GM19395 (cell line): ENCODE measurements around the gene UPF1.
"Not testable (repeated sequence)": the region's sequence is repeated elsewhere in the genome, so short reads cannot be mapped to it uniquely, and the experiment has no call there.

Experiments
- ATAC-seq: cut with Tn5 transposase; IDR thresholded peaks from one replicate; pipeline ENCODE4 v1.9.1; 2021; ENCODE audit warnings: mild to moderate bottlenecking, moderate library complexity; ENCODE audit not compliant: unreplicated experiment

UPF1 gene

GRCh38 chr19:18895038-18895823 is 63.5 kb downstream of the UPF1 start:
- no peak for ATAC-seq

- ATAC-seq: no peak
Observed at GRCh38 chr19:18895824-18896341, 64.1 kb downstream of the UPF1 start, which contains the start of gene CERS1. TSS of gene CERS1 (minus strand) at chr19:18896158. CDS start at chr19:18896072, 86 bp downstream.

GRCh38 chr19:18896421-18896841 is 64.7 kb downstream of the UPF1 start:
- ATAC-seq: no peak

GRCh38 chr19:18897094-18898029 is 65.6 kb downstream of the UPF1 start:
- no peak for ATAC-seq

GRCh38 chr19:18898081-18898606 is 66.4 kb downstream of the UPF1 start:
- no peak for ATAC-seq

- no peak for ATAC-seq
Observed at GRCh38 chr19:18898607-18899408, 67.0 kb downstream of the UPF1 start.

- ATAC-seq: no peak
Observed at GRCh38 chr19:18899624-18900560, 68.1 kb downstream of the UPF1 start.

GRCh38 chr19:18900700-18901481 is 69.1 kb downstream of the UPF1 start:
- ATAC-seq: no peak

- ATAC-seq: no peak
Observed at GRCh38 chr19:18901491-18901890, 69.7 kb downstream of the UPF1 start.

GRCh38 chr19:18902519-18902918 is 70.8 kb downstream of the UPF1 start:
- ATAC-seq: not testable (repeated sequence)

- ATAC-seq: no peak
Observed at GRCh38 chr19:18903156-18904037, 71.6 kb downstream of the UPF1 start.

GRCh38 chr19:18904334-18905057 is 72.7 kb downstream of the UPF1 start:
- ATAC-seq: no peak

GRCh38 chr19:18905058-18905456 is 73.3 kb downstream of the UPF1 start:
- ATAC-seq: no peak

GRCh38 chr19:18905513-18906236 is 73.9 kb downstream of the UPF1 start:
- ATAC-seq: no peak

- ATAC-seq: no peak
Observed at GRCh38 chr19:18906605-18907519, 75.1 kb downstream of the UPF1 start.
